Panc1 (cell line): ENCODE results near the gene ETF1. TPM values are rescaled to one million over a fixed set of nuclear protein-coding genes. Genes with fewer than 3 reads are reported as not detected.

Source experiments
- ATAC-seq: fragments of 200-7000 bp; cut with Tn5 transposase; 2 replicates; pipeline ENCODE4 v1.9.1; 2020; ENCODE audit warnings: mild to moderate bottlenecking, moderate library complexity
- BruUV-seq: library from RNA; stranded (reverse); fragments of 400-500 nt; replicated peaks from 2 replicates; lab custom pipeline; 2021; lab: Mats Ljungman, UMichigan
- CTCF ChIA-PET: fragments of 300-600 bp; sonication (Branson Sonifier 250); formaldehyde crosslinking; loops from one replicate; lab custom pipeline; 2022; ENCODE audit warnings: antibody characterized with exemption; lab: Charles Lee
- POLR2A ChIA-PET: fragments of 300-600 bp; sonication (Branson Sonifier 250); formaldehyde crosslinking; loops from one replicate; lab custom pipeline; 2022; ENCODE audit warnings: antibody characterized with exemption; lab: Charles Lee
- DNase-seq: peaks from one replicate; pipeline ENCODE4 v3.0.0-alpha.2; 2010; ENCODE audit warnings: low read depth, low spot score
- H3K27ac ChIP-seq: 2 replicates; pipeline ENCODE4 v1.5.1; 2011; ENCODE audit warnings: mild to moderate bottlenecking, low read length, inconsistent platforms
- H3K27me3 ChIP-seq: fragments of 200-500 bp; sonication (Bioruptor generic); 2 replicates; pipeline ENCODE4 v1.6.0; 2014; ENCODE audit warnings: low read length, inconsistent platforms; ENCODE audit not compliant: control insufficient read depth, insufficient read depth
- H3K36me3 ChIP-seq: fragments of 200-500 bp; sonication (Bioruptor generic); 2 replicates; pipeline ENCODE4 v1.5.1; 2014; ENCODE audit warnings: inconsistent platforms, mild to moderate bottlenecking, low read length, moderate library complexity; ENCODE audit not compliant: control insufficient read depth, insufficient read depth
- H3K4me1 ChIP-seq: 2 replicates; pipeline ENCODE4 v1.5.1; 2011; ENCODE audit warnings: inconsistent platforms, mild to moderate bottlenecking, low read length, moderate library complexity; ENCODE audit not compliant: control insufficient read depth, insufficient read depth
- H3K4me3 ChIP-seq, 2 experiments: 2 replicates each; pipeline ENCODE4 v1.5.1; 2011 to 2012; ENCODE audit warnings: low read depth in 2 of 2, low read length in 2 of 2, mild to moderate bottlenecking in 2 of 2, inconsistent platforms in 1 of 2, moderate library complexity in 1 of 2
- H3K9me3 ChIP-seq: fragments of 200-500 bp; sonication (Bioruptor generic); 2 replicates; pipeline ENCODE4 v1.5.1; 2014; ENCODE audit warnings: low read depth, mild to moderate bottlenecking, inconsistent platforms, low read length, moderate library complexity; ENCODE audit not compliant: control insufficient read depth, insufficient read depth
- POLR2AphosphoS5 ChIP-seq: IDR thresholded peaks from 2 replicates; pipeline ENCODE4 v1.6.1; 2012; ENCODE audit warnings: mild to moderate bottlenecking, low read depth, low read length, moderate library complexity
- SIN3A ChIP-seq: IDR thresholded peaks from 2 replicates; pipeline ENCODE4 v1.6.1; 2012; ENCODE audit warnings: low read depth, mild to moderate bottlenecking, low read length, moderate library complexity, borderline replicate concordance; ENCODE audit not compliant: insufficient read depth
- TCF7L2 ChIP-seq: IDR thresholded peaks from 2 replicates; pipeline ENCODE4 v1.6.1; 2011; ENCODE audit warnings: mild to moderate bottlenecking, low read depth, low read length, inconsistent platforms
- in situ Hi-C: cut with HindIII; loops from 2 replicates; pipeline ENCODE4 v1.10.0; 2016; ENCODE audit warnings: low sequenced_read_pairs, low pct_unique_long_range_greater_than_20kb
- intact Hi-C: fragments of 100-400 bp; cut with micrococcal nuclease; formaldehyde crosslinking; loops from one replicate; pipeline ENCODE4 v1.10.0; 2022; ENCODE audit not compliant: unreplicated experiment
- total RNA-seq: library from RNA; stranded (reverse); gene quantifications from one replicate; pipeline ENCODE4 v1.2.1, GENCODE V29; 2021; ENCODE audit not compliant: unreplicated experiment
- TF ChIP-seq, protein P1 (sequence below): fragments of 450-650 bp; IDR thresholded peaks from 2 replicates; pipeline ENCODE4 v1.5.1; 2017; ENCODE audit warnings: mild to moderate bottlenecking
- TF ChIP-seq, protein P2 (sequence below), 2 experiments: IDR thresholded peaks; 2 replicates each; pipeline ENCODE4 v1.6.1; 2011 to 2012; ENCODE audit warnings: low read depth in 2 of 2, control low read depth in 1 of 2, low read length in 1 of 2, mild to moderate bottlenecking in 1 of 2, moderate library complexity in 1 of 2; ENCODE audit not compliant: insufficient read depth in 1 of 2

ETF1 gene
- total RNA-seq, 1 experiment from 2014 or later: 168 TPM

DNA sequence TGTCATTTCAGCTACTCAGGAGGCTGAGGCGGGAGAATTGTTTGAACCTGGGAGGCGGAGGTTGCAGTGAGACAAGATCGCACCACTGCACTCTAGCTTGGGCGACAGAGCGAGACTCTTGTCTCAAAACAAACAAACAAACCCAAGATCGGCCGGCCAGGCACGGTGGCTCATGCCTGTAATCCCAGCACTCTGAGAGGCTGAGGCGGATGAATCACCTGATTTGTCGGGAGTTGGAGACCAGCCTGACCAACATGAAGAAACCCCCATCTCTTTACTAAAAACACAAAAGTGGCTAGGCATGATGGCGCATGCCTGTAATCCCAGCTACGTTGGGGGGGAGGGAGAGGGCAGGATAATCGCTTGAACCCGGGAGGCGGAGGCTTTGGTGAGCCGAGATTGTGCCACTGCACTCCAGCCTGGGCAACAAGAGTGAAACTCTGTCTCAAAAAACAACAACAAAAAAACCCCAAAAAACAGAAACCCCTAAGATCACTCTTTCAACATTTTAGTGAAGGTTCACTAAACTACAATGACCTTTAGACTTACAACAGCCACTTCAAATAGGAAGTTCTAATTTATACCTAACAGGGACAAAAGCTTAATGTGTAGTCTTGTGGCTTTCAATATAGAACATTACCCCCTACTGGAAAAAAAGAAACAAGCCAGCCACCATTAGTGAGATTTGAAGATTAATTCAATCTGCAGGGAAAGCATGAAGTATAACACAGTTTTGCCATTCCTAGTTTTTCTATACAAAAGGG, 25.2 kb upstream of the ETF1 start:
- ChIA-PET POLR2A (no interaction called here), CTCF (no interaction called here)
- H3K4me3 ChIP-seq: no peak overlapping the region
- peaks cover 5% of the 10 kb centered on the region; the same call in 1 of the 2 replicates for H3K4me1 ChIP-seq
- in situ Hi-C loops (no loop called here), intact Hi-C loops (no loop called here)
- H3K36me3 ChIP-seq: peaks cover 51% of the 10 kb centered on the region
- peak; percentile 32; the same call in 1 of the 2 replicates for ATAC-seq
- H3K9me3 ChIP-seq: no peaks in the 10 kb centered on the region
- DNase-seq: no peak
- TF ChIP-seq, protein P1, sequence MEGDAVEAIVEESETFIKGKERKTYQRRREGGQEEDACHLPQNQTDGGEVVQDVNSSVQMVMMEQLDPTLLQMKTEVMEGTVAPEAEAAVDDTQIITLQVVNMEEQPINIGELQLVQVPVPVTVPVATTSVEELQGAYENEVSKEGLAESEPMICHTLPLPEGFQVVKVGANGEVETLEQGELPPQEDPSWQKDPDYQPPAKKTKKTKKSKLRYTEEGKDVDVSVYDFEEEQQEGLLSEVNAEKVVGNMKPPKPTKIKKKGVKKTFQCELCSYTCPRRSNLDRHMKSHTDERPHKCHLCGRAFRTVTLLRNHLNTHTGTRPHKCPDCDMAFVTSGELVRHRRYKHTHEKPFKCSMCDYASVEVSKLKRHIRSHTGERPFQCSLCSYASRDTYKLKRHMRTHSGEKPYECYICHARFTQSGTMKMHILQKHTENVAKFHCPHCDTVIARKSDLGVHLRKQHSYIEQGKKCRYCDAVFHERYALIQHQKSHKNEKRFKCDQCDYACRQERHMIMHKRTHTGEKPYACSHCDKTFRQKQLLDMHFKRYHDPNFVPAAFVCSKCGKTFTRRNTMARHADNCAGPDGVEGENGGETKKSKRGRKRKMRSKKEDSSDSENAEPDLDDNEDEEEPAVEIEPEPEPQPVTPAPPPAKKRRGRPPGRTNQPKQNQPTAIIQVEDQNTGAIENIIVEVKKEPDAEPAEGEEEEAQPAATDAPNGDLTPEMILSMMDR: no peak
- no peak for TF ChIP-seq POLR2AphosphoS5
- no peak for TF ChIP-seq TCF7L2
- no peak for TF ChIP-seq SIN3A
- TF ChIP-seq, protein P2, sequence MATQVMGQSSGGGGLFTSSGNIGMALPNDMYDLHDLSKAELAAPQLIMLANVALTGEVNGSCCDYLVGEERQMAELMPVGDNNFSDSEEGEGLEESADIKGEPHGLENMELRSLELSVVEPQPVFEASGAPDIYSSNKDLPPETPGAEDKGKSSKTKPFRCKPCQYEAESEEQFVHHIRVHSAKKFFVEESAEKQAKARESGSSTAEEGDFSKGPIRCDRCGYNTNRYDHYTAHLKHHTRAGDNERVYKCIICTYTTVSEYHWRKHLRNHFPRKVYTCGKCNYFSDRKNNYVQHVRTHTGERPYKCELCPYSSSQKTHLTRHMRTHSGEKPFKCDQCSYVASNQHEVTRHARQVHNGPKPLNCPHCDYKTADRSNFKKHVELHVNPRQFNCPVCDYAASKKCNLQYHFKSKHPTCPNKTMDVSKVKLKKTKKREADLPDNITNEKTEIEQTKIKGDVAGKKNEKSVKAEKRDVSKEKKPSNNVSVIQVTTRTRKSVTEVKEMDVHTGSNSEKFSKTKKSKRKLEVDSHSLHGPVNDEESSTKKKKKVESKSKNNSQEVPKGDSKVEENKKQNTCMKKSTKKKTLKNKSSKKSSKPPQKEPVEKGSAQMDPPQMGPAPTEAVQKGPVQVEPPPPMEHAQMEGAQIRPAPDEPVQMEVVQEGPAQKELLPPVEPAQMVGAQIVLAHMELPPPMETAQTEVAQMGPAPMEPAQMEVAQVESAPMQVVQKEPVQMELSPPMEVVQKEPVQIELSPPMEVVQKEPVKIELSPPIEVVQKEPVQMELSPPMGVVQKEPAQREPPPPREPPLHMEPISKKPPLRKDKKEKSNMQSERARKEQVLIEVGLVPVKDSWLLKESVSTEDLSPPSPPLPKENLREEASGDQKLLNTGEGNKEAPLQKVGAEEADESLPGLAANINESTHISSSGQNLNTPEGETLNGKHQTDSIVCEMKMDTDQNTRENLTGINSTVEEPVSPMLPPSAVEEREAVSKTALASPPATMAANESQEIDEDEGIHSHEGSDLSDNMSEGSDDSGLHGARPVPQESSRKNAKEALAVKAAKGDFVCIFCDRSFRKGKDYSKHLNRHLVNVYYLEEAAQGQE (IDR thresholded peaks at IDR 0.05; ENCODE audit: insufficient read depth in 1 of 2, low read depth in 2 of 2, low read length in 1 of 2): no peak
- H3K27ac ChIP-seq: no peak overlapping the region
- no peaks in the 10 kb centered on the region for H3K27me3 ChIP-seq
- no TSS peak for BruUV-seq

DNA sequence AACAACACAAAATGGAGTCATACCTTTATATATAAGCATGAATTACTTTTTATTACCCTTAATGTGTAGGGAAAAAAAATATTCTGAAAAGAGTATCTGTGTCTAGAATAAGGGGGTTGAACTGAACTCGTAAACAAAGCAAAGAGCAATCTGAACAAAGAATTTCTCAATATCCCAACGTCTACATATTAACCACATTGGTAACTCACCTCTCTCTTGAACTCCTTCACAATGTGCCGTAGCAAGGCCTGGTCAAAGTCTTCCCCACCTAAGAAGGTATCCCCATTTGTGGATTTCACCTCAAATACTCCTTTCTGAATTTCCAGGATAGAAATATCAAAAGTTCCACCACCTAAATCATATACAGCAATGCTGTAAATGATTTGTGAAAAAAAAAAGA, 23.8 kb upstream of the ETF1 start:
- ChIA-PET CTCF (no interaction called here), POLR2A (no interaction called here)
- DNase-seq (no peak), ATAC-seq (no peak)
- no TSS peak for BruUV-seq
- Histone ChIP-seq H3K9me3 (no peaks in the 10 kb centered on the region), H3K27ac (no peak overlapping the region), H3K36me3 (peaks cover 51% of the 10 kb centered on the region), H3K4me1 (0 out of 2 replicates have a peak, but pooled peaks cover 3% of the 10 kb centered on the region), H3K4me3 (no peak overlapping the region), H3K27me3 (no peaks in the 10 kb centered on the region)
- TF ChIP-seq, protein P1: no peak
- no peak for TF ChIP-seq TCF7L2
- no peak for TF ChIP-seq POLR2AphosphoS5
- TF ChIP-seq SIN3A: no peak
- TF ChIP-seq, protein P2 (IDR thresholded peaks at IDR 0.05; ENCODE audit: insufficient read depth in 1 of 2, low read depth in 2 of 2, low read length in 1 of 2): no peak
- intact Hi-C loops: no loop called here
- in situ Hi-C loops: no loop called here
